Measurements from ENCODE around the gene HYAL2.

GRCh38 chr3:50287262-50287661, 35.3 kb downstream of the HYAL2 start:
- TF ChIP-seq CTCF (IDR thresholded peaks at IDR 0.05; ENCODE audit: low read depth, low read length) (no peak), MAX (IDR thresholded peaks at IDR 0.05; ENCODE audit: low read depth, low read length) (no peak)

Measured in NB4 (cell line).